Astrocyte of the hippocampus (primary cell): ENCODE measurements around the gene ATP5PO.
"Not testable (repeated sequence)": the region's sequence is repeated elsewhere in the genome, so short reads cannot be mapped to it uniquely, and the experiment has no call there.

ENCODE experiments used
- DNase-seq: peaks from one replicate; pipeline ENCODE4 v3.0.0; 2011; ENCODE audit warnings: low read depth, low spot score

Gene ATP5PO

DNA sequence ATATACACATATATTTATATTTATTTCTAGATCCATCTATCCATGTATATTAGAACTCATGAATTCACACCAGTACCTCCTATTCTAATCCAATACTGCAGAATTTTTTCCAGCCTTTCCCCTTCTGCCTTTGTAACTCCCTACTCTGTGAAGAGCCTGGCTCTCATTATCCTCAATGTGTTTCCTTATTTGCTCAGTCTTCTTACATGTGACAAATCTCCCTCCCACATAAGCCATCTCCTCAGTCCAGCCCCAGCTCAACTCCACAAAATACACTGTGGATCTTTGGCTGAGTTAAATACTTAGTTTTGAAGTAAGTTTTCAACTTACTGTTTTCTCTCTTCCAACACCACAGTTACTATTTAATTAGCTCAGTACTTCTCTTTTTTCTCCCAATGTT, 45.7 kb downstream of the ATP5PO start:
- no peak for DNase-seq

- not testable (repeated sequence) for DNase-seq
These were observed 47.7 kb downstream of the ATP5PO start for GRCh38 chr21:33867868-33868267.

- no peak for DNase-seq
These were observed 48.8 kb downstream of the ATP5PO start for GRCh38 chr21:33866826-33867225.

DNA sequence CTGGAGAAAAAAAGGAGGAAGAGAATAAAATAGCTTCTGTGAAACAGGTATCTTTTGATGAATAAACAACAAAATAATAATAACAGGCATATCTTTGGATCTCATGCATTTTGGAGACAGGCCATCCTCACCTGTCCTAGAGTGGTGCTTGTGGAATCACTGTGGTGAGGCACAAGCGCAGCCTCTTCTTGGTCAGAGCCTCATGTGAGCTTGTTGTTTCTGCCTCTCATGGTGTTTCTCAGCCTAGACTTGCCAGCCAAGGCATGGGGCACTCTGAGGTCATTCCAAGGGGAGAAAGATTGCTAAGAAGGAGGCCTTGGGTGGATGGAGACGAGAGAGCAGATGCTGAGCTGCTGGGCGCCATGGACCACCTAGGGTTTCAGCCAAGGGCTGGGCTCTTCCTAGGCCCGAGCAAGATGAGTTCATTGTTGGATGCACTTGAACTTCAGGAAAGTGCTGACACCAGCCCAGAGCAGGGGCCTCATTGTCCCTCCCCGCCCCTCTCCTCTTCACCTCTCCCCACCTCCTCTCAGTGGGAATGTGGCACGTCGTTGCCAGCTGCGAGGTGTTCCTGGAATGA, 49.5 kb downstream of the ATP5PO start:
- no peak for DNase-seq

GRCh38 chr21:33865176-33865575, 50.4 kb downstream of the ATP5PO start:
- no peak for DNase-seq

DNA sequence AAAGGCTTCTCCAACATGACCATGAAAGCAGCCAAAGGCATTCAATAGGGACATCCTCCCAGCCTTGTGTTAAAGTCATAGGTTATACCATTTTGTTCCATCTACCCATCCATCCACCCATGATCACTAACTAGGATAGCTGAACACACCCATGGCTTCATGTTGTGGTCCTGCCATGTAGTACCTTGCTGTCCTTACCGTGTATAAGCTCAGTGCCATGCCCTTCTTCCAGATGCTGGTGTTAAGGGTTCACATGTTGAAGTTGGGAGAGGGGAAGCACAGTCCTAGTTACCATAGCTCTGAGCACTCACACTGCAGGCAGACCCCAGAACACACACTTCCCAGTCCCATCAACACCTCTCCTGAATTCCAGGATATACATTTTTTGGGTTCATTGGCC, 51.5 kb downstream of the ATP5PO start:
- DNase-seq = no peak

GRCh38 chr21:33863191-33863590, 52.4 kb downstream of the ATP5PO start:
- not testable (repeated sequence) for DNase-seq

DNA sequence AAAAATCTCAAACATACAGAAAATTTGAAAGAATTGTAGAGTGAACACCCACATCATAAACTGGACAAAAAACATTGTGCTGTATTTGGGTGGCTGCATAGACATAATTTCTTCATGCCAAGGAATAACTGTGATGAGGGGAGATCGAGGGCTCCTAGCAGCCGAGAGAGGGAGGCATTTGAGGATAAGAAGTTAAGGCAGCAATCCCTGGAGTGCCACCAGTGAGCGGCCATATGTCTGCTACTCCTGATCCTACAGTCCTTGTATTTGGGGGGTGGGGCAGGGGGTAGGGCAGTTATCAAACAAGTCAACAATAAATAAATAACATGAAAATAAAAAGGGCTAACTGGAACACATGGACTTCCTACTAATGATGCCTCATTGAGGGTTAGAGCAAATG, 54.5 kb downstream of the ATP5PO start:
- DNase-seq = no peak

- no peak for DNase-seq
These were observed 55.2 kb downstream of the ATP5PO start for GRCh38 chr21:33860332-33860879.

- DNase-seq = no peak
These were observed 56.1 kb downstream of the ATP5PO start for GRCh38 chr21:33859373-33860102.

GRCh38 chr21:33858667-33859372, 56.8 kb downstream of the ATP5PO start:
- DNase-seq = no peak

GRCh38 chr21:33857846-33858666, 57.5 kb downstream of the ATP5PO start:
- no peak for DNase-seq

DNA sequence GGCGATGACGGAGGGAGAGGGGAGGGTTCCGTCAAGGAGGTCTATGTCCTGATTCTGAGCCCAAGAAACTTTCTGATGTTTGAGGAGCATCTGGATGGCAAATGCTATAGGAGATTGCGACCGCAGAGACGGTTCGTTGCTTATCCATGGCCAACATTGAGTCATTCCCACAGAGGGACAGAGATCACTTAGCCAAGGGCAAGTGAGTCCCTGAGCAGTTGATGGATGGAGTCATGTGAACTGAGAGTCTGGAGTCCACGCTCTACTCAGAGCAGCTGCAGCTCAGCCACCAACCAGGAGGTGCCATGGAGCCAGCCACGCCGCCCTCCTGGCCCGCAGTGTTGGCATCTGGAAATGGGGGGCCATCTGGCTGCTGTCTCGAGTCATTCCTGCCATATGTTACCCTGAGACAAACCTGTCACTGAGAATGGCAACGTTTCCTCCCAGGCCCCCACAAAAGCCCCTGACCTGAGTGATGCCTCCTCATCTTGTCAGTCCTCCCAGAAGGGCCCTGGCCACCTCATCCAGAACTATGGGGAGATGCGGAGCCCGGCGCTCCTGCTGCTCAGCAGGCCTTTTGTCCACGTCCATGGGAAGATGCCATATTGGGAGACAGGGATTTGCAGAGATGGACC, 58.6 kb downstream of the ATP5PO start:
- no peak for DNase-seq

GRCh38 chr21:33855190-33855589, 60.4 kb downstream of the ATP5PO start:
- DNase-seq = no peak

DNA sequence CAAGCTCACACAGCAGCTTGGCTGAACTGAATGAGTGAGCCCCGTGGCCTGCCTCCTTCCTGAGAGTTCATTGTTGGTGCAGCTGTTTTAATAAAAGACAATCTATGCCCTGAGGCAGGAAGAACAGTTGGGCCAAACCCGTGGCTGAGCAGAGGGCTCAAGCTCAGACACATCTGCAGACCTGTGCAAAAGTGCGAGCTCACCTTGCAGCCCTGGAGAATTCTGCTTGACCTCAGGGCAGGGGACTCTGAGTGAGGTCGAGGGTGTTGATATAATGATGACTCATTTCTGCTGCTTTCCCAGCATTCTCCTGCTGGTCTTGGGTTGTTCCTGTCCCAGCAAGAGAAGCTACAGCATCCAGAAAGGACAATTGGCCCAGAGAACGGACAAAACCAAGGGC, 61.0 kb downstream of the ATP5PO start:
- DNase-seq = no peak
